HUDEP-2 (cell line): Measurements from ENCODE around the gene FBXO3.
A peak's percentile ranks its signal among the peaks of the same experiment; 100 is the strongest.

Experiments
- DNase-seq, 76 experiments: peaks; one replicate each; lab custom pipeline; 2025; ENCODE audit not compliant: unreplicated experiment in 76 of 76; lab: John Stamatoyannopoulos, UW

FBXO3 gene

DNA sequence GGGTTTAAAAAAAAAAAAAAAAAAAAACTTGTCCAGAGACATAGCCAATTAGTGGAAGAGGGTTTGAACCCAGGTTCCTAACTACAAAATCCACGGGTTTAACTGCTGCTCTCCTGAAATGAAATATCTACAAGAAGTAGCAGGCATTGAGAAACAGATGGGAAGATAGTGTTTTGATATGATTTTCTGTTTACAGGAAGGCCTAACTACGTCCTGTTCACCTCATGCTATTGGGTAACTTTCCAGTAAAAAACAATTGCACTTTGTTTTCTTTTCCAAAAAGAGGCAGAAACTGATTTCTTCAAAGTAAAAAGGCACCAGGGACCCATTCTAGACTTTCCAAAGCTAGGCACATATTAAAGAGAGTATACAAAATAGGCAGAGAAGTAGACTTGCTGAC lies 67.8 kb downstream of the FBXO3 start:
- DNase-seq, result no peak

GRCh38 chr11:33704240-33705002 lies 69.9 kb downstream of the FBXO3 start:
- no peak for DNase-seq

DNA sequence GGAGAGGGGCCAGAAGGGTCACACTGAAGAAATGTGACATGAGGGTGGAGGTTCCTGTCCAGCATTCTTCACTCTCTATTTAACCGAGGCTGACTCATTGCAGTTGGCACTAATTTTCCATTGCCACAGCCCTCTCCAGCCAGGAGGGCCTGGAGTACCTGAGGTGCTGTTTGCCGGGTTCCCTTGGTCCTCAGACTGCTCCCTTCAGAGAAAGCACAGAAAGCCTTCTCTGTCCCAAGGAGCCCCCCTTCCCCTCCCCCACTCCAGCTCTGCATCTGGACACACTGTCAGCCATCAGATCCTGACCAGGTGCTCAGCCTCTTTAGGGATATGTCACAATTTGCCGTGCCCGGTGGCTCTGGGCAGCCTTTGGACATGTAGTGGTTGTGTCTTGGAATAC lies 70.5 kb downstream of the FBXO3 start:
- DNase-seq, result no peak

DNA sequence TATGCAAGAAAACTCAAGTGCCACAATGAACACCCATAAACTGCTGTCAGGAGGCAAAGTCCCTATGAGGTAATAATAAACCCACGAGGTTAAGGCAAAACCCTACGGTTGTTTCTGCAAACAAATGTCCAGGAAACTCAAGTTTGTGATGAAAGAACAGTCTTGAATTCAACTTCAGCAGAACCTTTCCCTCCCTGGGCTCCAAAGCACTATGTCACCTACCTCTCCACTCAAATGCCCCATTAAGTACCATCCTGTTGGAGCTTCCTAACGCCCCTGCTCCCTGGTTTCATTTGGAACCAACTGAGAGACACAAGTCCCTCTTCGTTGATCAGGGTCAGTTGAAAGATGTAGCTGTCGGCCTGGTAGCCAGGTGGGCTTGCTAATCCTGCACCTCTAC lies 71.1 kb downstream of the FBXO3 start:
- DNase-seq, result no peak

- DNase-seq, result no peak
Measured at GRCh38 chr11:33701302-33702230, 72.8 kb downstream of the FBXO3 start.

GRCh38 chr11:33700502-33701271 lies 73.6 kb downstream of the FBXO3 start, which contains the start of gene C11orf91:
Gene C11orf91 (minus strand): TSS chr11:33700826. CDS start chr11:33700740, 86 bp downstream.
- DNase-seq, result peak in 75 of 76 experiments; percentile 23 to 96 (median 86)

GRCh38 chr11:33700063-33700501 lies 74.2 kb downstream of the FBXO3 start:
- DNase-seq, result no peak

GRCh38 chr11:33699515-33700062 lies 74.7 kb downstream of the FBXO3 start:
- DNase-seq, result no peak

DNA sequence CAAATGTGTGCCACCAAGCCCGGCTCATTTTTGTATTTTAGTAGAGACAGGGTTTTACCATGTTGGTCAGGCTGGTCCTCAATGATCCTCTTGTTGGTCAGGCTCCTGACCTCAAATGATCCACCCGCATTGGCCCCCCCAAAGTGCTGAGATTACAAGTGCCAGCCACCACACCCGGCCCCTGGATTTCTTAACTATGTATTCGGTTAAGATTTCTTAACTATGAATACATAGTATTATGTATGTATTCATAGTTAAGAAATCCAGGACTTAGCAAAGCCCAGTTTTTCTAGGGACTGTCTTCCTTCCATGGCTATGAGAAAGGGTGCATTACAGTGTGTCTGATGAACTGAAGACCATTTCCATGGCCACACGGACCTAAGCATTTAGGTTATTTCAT lies 75.4 kb downstream of the FBXO3 start:
- DNase-seq, result no peak

DNA sequence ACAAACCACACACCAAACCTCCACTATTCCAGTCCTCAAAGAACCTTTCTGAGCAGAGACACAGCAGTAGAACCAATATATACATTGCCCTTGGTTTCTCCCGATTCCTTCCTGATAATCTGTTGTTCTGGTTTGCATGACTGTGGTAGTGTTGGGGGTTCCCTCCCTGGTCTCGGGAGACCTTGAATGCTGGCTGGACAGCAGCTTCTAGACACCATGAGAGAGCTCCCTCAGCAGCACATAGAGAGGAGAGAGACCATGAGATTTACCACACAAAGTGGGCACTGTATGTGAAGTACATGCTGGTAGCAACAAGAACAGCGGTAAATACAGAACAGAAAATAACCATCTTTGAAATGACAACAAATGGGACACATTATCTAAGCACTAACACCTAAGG lies 76.3 kb downstream of the FBXO3 start:
- DNase-seq, result no peak

- no peak for DNase-seq
Measured at GRCh38 chr11:33696931-33697638, 77.2 kb downstream of the FBXO3 start.

- DNase-seq, result no peak
Measured at GRCh38 chr11:33696411-33696810, 77.9 kb downstream of the FBXO3 start.

DNA sequence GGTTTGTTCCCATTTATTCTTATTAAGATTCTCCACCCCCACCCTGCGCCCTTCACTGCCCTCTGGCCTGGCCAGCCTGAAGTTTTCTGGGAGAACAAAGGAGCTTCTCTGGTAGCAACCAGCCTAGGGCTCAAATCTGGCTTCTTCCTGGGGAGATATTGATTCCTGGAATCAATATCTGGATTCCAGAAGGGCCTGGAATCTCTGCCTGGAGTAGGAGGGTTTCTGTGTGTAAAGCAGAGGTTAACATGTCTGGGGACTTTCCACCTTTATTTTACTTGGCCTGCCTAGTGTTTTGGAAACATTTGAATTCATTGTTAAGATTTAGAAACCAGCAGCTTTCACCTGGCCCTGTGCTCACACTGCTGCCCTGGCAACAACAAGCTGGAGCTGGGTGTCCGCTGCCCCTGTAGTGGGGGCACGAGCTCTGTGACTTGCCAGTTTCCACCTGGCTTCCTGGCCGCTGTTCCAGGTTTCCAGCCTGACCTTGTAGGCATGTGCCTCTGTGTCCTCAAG lies 79.2 kb downstream of the FBXO3 start:
- no peak for DNase-seq

- no peak for DNase-seq
Measured at GRCh38 chr11:33694346-33695050, 79.8 kb downstream of the FBXO3 start.

GRCh38 chr11:33692541-33692940 lies 81.8 kb downstream of the FBXO3 start:
- no peak for DNase-seq

- DNase-seq, result no peak
Measured at GRCh38 chr11:33692013-33692504, 82.3 kb downstream of the FBXO3 start.

- DNase-seq, result no peak
Measured at GRCh38 chr11:33691066-33691864, 83.1 kb downstream of the FBXO3 start.
